Retinal pigment epithelial cell (primary cell): ENCODE measurements around the gene NKX2-2.

Experiments
- DNase-seq: peaks from one replicate; pipeline ENCODE4 v3.0.0-alpha.2; 2010; ENCODE audit warnings: low read depth
- H3K4me3 ChIP-seq: 2 replicates; pipeline ENCODE4 v1.5.1; 2011; ENCODE audit warnings: mild to moderate bottlenecking, low read length, control low read depth, moderate library complexity
- TF ChIP-seq, protein P1 (sequence below): conservative IDR thresholded peaks from 2 replicates; pipeline ENCODE4 v1.5.1; 2011; ENCODE audit warnings: low read depth, low read length, control low read depth, inconsistent platforms

The NKX2-2 gene

DNA sequence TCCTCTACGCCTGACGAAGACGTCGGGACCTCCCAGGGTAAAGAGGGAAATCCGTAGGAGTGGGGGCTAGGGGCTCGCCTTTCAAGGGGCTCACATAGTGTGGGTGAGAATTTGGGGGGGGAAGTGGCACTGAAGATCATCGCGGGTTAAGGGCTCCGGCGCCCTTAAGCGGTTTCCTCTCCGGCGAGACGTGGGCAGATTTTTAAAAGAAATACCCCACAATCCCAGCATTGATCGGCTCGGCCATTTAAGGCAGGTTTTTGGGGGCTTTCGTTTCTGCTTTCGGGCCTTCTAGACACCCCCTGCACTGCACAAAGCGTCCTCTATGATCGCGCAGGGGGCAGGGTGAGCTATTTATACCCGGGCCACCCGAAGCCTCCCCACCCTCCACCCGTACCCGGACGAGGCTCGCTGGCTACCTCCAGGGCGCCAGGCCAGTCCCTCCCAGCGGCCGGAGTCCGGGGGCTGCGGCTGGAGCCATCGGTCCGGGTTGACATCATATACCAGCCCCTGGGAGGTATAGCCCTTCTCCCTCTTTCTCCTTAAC, 1.2 kb downstream of the NKX2-2 start:
- TF ChIP-seq, protein P1, sequence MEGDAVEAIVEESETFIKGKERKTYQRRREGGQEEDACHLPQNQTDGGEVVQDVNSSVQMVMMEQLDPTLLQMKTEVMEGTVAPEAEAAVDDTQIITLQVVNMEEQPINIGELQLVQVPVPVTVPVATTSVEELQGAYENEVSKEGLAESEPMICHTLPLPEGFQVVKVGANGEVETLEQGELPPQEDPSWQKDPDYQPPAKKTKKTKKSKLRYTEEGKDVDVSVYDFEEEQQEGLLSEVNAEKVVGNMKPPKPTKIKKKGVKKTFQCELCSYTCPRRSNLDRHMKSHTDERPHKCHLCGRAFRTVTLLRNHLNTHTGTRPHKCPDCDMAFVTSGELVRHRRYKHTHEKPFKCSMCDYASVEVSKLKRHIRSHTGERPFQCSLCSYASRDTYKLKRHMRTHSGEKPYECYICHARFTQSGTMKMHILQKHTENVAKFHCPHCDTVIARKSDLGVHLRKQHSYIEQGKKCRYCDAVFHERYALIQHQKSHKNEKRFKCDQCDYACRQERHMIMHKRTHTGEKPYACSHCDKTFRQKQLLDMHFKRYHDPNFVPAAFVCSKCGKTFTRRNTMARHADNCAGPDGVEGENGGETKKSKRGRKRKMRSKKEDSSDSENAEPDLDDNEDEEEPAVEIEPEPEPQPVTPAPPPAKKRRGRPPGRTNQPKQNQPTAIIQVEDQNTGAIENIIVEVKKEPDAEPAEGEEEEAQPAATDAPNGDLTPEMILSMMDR = no peak
- no peak overlapping the region for H3K4me3 ChIP-seq
- no peak for DNase-seq

DNA sequence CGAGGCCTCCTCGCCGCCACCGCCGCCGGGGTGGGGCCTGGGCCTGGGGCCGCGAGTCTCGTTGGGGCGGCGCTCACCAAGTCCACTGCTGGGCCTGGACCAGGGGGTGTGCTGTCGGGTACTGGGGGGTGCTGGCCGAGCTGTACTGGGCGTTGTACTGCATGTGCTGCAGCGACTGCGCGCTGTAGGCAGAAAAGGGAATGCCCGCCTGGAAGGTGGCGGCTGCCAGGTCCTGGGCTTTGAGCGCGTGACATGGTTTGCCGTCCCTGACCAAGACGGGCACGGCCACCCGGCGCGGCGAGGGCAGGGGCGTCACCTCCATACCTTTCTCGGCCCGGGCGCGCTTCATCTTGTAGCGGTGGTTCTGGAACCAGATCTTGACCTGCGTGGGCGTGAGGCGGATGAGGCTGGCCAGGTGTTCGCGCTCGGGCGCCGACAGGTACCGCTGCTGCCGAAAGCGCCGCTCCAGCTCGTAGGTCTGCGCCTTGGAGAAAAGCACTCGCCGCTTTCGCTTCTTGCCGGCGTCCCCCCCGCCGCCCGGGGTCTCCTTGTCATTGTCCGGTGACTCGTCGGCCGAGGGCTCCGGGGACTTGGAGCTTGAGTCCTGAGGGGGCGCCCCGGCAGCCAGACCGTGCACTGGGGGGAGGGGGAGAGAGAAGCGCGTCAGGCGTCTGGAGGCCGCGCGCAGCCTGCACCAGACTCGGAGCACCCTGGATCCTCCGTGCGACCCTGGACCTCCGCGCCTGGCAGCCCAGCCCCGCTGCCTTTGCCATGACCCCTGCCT, 1.8 kb downstream of the NKX2-2 start:
- TF ChIP-seq, protein P1 = no peak
- no peak overlapping the region for H3K4me3 ChIP-seq
- no peak for DNase-seq

DNA sequence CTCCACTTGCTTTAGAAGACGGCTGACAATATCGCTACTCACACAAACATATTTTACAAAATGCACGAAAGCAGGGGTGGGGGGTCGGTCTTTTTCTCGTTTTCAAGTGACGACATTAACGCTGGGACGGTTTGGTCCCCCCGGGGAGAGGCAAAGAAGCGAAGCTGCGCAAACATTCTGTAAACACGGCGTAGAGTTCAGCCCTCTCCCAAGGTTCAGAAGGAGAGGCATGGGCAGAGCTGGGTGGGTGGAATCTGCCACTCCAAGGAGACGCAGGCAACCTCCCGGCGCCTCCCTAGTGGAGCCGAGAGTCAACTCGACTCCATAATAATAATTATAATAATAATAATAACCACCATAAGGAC, 2.4 kb downstream of the NKX2-2 start:
- TF ChIP-seq, protein P1 = no peak
- no peak overlapping the region for H3K4me3 ChIP-seq
- DNase-seq = no peak

DNA sequence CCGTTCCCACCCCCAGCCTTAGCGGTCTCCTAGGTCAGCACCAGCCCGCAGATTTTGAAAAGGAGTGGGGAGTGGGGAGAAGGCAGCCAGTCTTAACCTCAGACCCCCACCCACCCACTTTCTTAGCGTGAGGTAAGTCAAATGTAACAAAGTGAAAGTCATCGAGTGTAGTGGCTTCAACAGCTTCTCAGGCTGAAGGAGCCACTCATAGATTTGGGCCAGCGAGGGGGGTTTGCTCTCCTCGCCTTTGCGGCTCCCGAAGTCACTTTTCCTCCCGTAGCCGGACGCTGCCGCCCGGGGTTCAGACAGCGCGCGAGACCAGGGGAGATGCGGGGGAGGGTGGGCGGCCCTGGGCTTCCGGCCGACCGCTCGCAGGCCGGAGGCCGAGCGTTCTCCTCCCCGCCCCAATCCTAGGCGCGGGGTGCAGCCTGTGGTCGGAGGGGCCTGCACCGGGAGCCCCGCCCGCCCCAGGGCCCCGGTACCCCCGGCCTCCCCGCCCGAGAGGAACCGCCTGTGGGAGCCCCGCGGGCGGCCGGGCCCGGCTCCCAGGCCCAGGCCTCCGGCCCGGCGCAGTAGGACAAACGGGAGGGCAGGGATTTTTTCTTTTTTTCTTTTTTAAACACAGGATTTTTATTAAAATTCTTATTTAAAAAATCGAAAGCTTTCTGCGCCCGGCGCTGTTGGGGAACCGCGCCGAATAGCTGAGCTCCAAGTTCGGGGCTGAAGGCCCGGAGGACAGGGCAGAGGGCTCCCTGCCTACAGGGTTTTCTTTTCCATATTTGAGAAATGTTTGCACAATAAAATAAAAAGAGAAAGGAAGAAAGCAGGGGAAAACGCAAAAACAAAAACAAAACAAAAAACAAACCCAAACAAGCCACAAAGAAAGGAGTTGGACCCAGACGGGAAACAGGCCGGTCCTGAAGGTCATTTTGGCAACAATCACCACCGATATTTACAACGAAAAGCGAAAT, 3.2 kb downstream of the NKX2-2 start:
- TF ChIP-seq, protein P1 = no peak
- DNase-seq = no peak
- H3K4me3 ChIP-seq = no peak overlapping the region

DNA sequence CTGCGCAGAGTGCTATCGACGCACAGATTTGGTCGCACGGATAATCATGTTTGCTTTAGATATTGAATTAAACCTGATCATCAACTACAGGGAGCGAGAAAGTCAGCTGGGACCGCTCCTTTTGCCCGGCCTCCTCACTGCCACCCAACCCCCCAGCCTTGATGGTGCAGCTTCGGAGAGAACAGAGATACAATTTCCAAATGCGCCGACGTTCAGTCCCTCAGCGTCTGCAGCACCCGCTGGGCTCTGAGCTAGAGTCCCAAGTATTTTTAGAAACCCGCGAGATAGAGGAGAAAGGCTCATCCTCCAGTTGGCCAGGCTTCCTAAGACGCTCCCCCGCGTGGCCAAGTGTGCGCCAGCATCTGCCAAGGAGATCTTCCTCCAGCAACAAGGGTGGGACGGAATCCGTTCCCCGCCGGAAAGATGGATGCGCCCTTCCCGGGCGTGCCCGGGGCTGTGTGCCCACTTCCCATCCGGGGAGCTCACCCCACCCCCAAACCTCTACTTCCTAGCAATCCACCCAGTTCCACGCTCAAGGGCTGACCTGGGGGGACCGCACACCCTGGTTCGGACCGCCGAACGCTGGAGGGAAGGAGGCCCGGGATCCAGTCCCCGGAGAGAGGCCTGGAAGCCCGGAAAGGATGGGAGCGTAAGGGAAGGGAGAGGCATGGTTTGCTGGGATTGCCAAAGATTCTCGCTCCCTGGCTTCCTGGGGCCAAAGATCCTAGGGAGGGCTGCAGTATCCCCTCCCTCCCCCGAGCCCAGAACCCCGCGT, 4.1 kb downstream of the NKX2-2 start:
- no peak overlapping the region for H3K4me3 ChIP-seq
- no peak for DNase-seq
- TF ChIP-seq, protein P1 = no peak

DNA sequence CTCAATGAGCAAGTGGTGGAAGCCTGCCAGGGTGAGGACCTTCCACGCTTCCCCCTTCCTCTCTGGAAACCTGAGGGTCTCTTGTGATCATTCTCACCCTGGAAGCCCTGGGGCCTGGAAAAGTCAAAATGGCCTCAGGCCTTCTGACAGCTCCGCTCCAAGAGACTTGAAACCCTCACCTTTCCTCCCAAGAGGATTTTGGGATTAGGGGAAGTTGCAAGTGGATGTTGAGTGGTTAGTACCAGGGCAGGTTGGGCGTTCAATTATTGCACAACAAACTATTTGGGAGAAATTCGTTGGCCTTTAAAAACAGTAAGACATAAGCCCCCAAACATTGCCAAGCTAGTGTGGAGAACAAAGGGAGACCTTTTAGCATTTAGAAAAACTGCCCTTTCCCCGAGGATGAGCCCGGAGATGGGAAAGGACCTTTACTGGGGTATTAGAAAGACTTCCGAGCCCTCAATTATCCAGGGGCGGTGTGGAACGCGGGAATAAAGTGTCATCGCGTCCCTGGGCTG, 4.7 kb downstream of the NKX2-2 start:
- DNase-seq = no peak
- no peak overlapping the region for H3K4me3 ChIP-seq
- TF ChIP-seq, protein P1 = no peak
